NCI-H128 (cell line): ENCODE measurements around the gene KNOP1.
"Not testable (repeated sequence)": the region's sequence is repeated elsewhere in the genome, so short reads cannot be mapped to it uniquely, and the experiment has no call there.

Source experiments
- DNase-seq: peaks from one replicate; lab custom pipeline; 2025; ENCODE audit not compliant: unreplicated experiment; lab: John Stamatoyannopoulos, UW

Gene KNOP1

DNA sequence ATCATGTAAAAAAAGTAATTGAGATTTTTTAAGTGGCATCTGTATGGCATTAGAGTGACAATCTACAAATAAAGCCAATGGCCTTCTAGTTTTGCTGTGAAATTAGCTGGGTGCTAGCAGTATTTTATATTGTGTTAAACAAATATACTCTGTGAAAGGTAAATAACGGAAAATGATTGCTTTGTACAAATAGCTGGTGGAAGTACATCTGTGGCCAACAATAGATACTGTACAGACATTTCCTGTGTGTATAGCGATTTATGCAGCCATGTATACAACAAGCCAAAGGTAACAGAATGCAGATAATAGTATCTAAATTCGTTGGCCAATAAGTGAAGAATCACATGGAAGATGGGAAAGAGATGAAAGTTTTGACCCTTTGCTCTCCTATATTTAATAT, 26.6 kb upstream of the KNOP1 start:
- DNase-seq, result no peak

DNA sequence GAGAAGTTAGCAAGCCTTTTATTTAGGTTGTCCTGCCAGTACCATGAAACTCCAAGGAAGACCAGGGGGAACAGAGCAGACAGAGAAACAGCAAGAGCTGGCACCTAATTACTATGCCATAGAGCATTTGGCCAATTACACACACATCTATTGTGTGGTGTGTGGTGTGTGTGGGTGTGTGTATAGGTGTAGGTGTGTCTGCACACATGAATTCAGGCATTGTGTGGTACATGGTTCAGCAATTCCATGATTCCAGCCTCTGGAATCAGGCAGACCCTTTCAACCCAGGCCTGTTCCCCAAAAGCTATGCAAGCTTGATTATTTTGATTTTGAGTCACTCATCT, 25.8 kb upstream of the KNOP1 start:
- no peak for DNase-seq

- DNase-seq, result no peak
These were observed 23.3 kb upstream of the KNOP1 start for GRCh38 chr16:19741354-19741753.

DNA sequence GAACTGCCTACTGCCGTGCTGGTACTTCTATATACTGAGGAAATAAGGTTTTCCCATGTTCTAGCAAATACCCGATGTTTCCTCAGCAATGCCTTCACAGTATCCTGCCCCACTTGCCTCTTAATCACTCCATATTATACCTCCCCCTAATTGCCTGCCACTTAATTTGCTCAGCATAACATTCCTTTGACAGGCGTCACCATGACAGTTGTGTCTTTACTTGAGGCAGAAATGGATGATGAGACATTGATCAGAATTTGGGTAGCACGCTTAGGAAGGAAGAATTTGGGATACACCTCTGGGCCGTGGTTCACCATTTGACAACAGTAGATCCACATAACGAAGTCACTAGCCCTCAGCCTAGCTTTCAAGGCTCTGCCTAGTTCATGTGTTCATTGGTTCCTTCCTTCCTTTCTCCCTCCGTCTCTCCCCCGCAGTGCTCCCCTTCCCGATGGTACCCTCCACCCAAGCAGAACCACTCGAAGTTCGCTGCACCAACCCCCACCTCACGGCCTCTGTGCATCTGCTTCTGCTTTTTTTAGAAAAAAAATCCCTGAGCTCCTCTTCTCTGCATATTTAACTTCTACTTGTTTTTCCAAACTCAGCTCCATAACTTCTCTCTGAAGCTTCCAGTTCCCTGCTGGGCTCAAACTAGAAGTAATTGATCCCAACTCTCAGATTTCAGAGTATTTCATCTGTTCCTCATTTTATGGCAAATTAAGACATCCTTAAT, 19.4 kb upstream of the KNOP1 start:
- no peak for DNase-seq

GRCh38 chr16:19735074-19735867, 17.2 kb upstream of the KNOP1 start:
- DNase-seq, result no peak

GRCh38 chr16:19733551-19733950, 15.5 kb upstream of the KNOP1 start:
- no peak for DNase-seq

GRCh38 chr16:19728636-19728965, 10.6 kb upstream of the KNOP1 start:
- DNase-seq, result no peak

GRCh38 chr16:19722981-19723380, 5.0 kb upstream of the KNOP1 start:
- DNase-seq, result no peak

DNA sequence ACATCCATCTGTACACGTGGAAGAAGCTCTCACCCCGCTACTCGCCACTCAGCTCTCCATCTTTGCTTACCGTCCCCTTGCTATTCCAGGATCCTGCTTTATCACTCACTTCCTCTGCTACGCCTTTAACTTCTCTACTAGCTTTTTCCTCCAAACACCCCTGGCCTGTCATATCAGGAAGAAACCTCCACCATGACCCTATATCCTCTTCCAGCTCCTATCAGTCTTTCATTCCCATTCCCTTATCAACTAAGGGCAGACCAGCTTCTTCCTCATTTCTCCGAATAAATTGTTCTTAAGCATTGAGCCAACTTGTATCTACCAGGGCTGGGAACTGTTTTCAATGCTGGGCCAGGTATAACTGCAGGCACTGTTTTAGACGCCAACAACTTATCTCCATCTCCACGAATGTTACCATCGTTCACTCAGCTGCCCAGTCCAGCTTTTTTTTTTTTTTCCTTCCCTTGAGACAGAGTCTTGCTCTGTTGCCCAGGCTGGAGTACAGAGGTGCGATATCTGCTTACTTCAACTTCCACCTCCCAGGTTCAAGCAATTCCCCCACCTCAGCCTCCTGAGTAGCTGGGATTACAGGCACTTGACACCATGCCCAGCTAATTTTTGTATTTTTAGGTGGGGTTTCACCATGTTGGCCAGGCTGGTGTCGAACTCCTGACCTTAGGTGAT, 4.4 kb upstream of the KNOP1 start:
- DNase-seq, result no peak

DNA sequence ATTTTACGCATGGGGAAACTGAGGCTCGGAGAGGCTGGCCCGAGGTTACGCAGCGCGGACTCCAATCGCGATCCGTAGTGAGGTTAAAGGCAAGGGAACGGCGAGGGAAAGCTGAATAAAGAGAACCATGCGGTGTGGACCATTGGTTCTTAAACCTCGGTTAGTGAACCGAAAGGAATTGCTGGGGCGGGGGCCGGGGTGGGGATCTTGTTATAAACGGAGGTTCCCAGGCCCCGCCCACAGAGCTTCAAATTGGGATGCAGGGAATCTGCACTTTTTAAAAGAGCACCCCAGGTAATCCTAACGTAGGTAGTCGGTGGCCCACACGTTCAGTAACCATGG, 568 bp upstream of the KNOP1 start:
- DNase-seq, result no peak

GRCh38 chr16:19717314-19717713, 713 bp downstream of the KNOP1 start:
- no peak for DNase-seq

DNA sequence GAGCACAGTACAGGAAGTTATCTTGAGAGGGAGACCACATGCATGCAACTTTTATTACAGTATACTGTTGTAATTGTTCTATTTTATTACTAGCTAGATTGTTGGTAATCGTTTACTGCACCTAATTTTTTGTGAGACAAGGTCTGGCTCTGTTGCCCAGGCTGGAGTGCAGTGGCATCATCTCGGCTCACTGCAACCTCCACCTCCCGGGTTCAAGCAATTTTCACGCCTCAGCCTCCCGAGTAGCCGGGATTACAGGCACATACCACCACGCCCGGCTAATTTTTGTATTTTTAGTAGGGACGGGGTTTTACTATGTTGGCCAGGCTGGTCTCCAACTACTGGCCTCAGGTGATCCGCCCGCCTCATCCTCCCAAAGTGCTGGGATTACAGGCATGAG, 1.3 kb downstream of the KNOP1 start:
- not testable (repeated sequence) for DNase-seq

DNA sequence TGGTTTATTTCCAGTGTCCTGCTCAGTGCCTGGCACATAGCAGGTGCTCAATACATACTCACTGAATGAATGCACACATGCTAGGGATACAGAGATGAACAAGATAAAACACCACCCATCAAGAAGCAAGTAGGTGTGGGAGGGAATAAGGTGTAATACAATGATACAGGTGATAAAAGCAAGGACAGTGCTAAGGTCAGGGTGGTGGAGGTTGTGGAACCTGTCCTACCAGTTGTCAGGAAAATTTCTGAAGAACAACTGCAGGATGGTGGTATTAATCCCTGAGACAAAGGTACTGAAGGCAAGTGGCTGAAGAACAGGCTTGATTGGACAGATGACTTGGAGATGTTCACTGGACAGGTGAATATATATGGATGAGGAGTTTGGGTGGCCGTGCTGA, 1.8 kb downstream of the KNOP1 start:
- DNase-seq, result no peak

- no peak for DNase-seq
These were observed 2.5 kb downstream of the KNOP1 start for GRCh38 chr16:19715566-19715965.

GRCh38 chr16:19713697-19714096, 4.3 kb downstream of the KNOP1 start:
- DNase-seq, result no peak

DNA sequence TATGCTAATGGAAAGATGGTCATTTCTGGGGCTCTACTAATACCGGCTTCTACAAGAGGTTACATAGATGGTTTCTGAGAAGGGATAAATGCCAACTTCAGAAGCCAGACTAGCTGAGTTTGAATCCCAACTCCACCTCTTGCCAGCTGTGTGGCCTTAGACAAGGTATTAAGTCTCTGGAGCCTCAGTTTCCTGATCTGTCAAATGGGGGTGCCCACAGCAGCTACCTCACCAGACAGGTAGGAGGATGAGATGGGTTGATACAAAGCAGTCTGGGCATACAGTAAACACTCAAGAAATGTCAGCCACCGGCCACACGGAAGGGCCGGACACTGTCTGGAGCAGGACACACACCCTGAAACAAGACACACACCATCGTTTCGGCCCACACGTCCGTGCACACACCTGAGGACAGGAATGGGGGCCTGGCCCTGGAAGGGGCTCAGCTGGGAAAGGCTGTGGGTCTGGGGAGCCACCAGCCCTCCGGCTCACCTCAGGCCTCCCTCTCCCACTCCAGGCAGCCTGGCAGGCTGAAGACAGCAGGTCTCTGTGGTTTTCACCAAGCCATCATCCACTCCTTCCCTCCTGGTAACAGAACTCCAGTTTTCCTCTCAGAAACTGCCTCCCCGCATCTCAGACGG, 5.5 kb downstream of the KNOP1 start:
- no peak for DNase-seq

GRCh38 chr16:19711643-19712042, 6.4 kb downstream of the KNOP1 start:
- no peak for DNase-seq

DNA sequence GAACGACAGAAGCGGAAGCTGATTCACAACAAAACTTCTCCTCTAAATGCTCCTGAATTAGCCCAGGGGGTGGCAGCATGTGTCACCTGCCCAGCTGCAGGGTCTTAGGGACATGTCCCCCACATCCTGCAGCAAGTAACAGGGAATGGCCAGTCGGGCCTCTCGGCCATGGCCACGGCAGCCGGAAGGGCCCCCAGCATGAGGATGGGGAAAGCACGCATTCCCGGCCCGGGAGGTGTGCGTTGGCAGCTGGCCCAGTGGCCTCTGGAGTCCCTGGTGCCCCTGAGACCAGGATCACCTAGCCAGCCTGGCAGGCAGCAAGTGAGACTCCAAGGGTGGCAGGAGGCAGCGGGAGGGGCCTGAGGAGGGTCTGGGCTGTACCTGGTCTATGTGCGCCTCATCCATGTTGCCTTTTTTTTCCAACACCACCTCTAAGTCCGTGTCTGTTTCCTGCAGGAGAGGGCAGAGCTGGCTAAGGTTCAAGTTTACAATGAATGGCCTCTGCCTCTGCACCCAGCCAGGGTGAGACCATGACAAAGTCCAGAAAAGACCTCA, 7.0 kb downstream of the KNOP1 start:
- DNase-seq, result no peak

GRCh38 chr16:19710191-19710908, 7.7 kb downstream of the KNOP1 start:
- no peak for DNase-seq

DNA sequence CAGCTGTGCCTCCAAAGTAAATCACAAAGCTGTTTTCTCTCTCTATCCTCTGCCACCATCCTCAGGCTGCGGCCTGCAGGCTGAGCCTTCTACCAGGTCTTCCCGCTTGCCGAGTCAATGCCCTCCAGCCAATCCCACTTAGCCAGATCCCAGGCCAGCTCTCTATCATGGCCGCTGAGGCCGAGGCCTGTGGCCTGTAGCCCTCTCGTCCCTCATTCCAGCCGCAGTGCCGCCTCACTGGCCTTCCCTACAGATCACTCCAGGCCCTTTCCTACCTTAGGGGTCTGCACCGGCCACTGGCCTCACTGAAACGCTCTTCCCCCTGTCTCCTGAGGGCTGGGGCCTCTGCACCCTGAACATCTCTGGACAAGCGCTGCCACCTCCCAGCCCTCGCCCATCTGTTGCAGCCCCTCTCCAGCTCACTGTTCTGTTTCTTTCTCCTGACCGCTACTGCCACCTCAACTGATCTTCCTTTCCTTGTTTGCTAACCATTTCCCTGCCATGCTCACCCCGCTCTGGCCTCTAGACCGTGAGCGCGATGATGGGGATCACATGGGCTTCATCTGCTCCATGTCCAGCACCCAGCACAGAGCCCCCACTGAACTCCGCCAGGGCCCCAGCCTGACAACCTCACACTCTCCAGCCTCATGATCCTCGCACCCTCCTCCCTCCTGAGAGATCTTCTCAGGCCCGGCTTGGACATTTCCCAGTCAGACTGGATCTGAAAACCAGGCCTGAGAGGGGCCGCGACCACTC, 8.5 kb downstream of the KNOP1 start:
- DNase-seq, result no peak
